K562 (cell line): ENCODE data around the gene SUCO. TPM values are rescaled to one million over a fixed set of nuclear protein-coding genes. Genes with fewer than 3 reads are reported as not detected.
A peak's percentile ranks its signal among the peaks of the same experiment; 100 is the strongest.

ENCODE experiments used
- ATAC-seq: fragments of 200-7000 bp; cut with Tn5 transposase; 3 replicates; pipeline ENCODE4 v1.9.1; 2020; ENCODE audit warnings: moderate library complexity
- BruUV-seq: library from RNA; stranded (reverse); fragments of 400-500 nt; replicated peaks from 2 replicates; lab custom pipeline; 2021; lab: Mats Ljungman, UMichigan
- CTCF ChIA-PET: fragments of 300-600 bp; formaldehyde crosslinking; extraction: SDS; loops from one replicate; lab custom pipeline; 2021; ENCODE audit warnings: low intra/inter-chr PET ratio; lab: Yijun Ruan, JAX
- POLR2A ChIA-PET: fragments of 300-600, 350-650 bp; sonication (Branson Sonifier 250); formaldehyde crosslinking; extraction: SDS; loops from one replicate; lab custom pipeline; 2021; ENCODE audit warnings: antibody characterized with exemption, inconsistent platforms; lab: Yijun Ruan, JAX
- DNase-seq, 4 experiments: peaks; one replicate each; pipeline versions ENCODE4 v3.0.0 to v3.0.0-alpha.2; 2011 to 2018; ENCODE audit warnings: low spot score in 3 of 4, mixed read lengths in 3 of 4; ENCODE audit errors: extremely low read depth in 1 of 4
- FAIRE-seq: peaks from 2 replicates; lab custom pipeline; 2011; peaks lifted over from hg19 to GRCh38; lab: Jason Lieb, UNC
- H2AFZ ChIP-seq: 2 replicates; pipeline ENCODE4 v1.6.0; 2011; ENCODE audit warnings: low read depth, low read length, control low read depth, inconsistent platforms
- H3K27ac ChIP-seq: fragments of 200-600 bp; 3 replicates; pipeline ENCODE4 v1.8.0; 2011; ENCODE audit warnings: low read depth, mild to moderate bottlenecking, control low read depth, inconsistent platforms, low read length, moderate library complexity, mixed read lengths; ENCODE audit errors: extremely low read depth
- H3K27me3 ChIP-seq, 2 experiments: fragments of 300-600 bp in 1 of 2; 2 replicates in 1 of 2; 3 replicates in 1 of 2; pipeline versions ENCODE4 v1.6.0 to v1.8.0; 2011; ENCODE audit warnings: inconsistent platforms in 2 of 2, low read length in 2 of 2, mild to moderate bottlenecking in 1 of 2, mixed read lengths in 1 of 2, moderate library complexity in 1 of 2; ENCODE audit not compliant: control insufficient read depth in 2 of 2, insufficient read depth in 2 of 2
- H3K36me3 ChIP-seq: fragments of 300-600 bp; 3 replicates; pipeline ENCODE4 v1.8.0; 2011; ENCODE audit warnings: mild to moderate bottlenecking, low read length, inconsistent platforms; ENCODE audit not compliant: control insufficient read depth, insufficient read depth
- H3K4me1 ChIP-seq, 2 experiments: fragments of 200-600 bp in 1 of 2; replicated peaks in 1 of 2; 2 replicates in 1 of 2; 3 replicates in 1 of 2; pipeline versions ENCODE4 v1.5.1 to v1.8.0; 2011; ENCODE audit warnings: inconsistent platforms in 2 of 2, low read length in 2 of 2, mild to moderate bottlenecking in 1 of 2, mixed read lengths in 1 of 2, moderate library complexity in 1 of 2; ENCODE audit not compliant: control insufficient read depth in 2 of 2, insufficient read depth in 2 of 2
- H3K4me2 ChIP-seq: 2 replicates; pipeline ENCODE4 v1.6.1; 2011; ENCODE audit warnings: low read length, control low read depth, inconsistent platforms, mixed read lengths; ENCODE audit not compliant: insufficient read depth
- H3K4me3 ChIP-seq: fragments of 200-600 bp; sonication (generic), shearing (Covaris generic); 2 replicates; pipeline ENCODE4 v1.5.1; 2016; ENCODE audit warnings: control low read depth, inconsistent platforms
- H3K79me2 ChIP-seq: fragments of 200-600 bp; 3 replicates; pipeline ENCODE4 v1.8.0; 2011; ENCODE audit warnings: low read length, inconsistent platforms; ENCODE audit not compliant: control insufficient read depth, insufficient read depth
- H3K9ac ChIP-seq, 2 experiments: 2 replicates each; pipeline versions ENCODE4 v1.6.0 to v1.6.1; 2011; ENCODE audit warnings: low read depth in 2 of 2, low read length in 2 of 2, control low read depth in 1 of 2, inconsistent platforms in 1 of 2, mild to moderate bottlenecking in 1 of 2, mixed read lengths in 1 of 2; ENCODE audit not compliant: insufficient read depth in 1 of 2
- H3K9me1 ChIP-seq: one replicate; pipeline ENCODE4 v1.6.0; 2011; ENCODE audit warnings: inconsistent platforms, mild to moderate bottlenecking, low read length, moderate library complexity; ENCODE audit not compliant: control insufficient read depth, insufficient read depth
- H3K9me3 ChIP-seq: replicated peaks from 2 replicates; pipeline ENCODE4 v1.5.1; 2011; ENCODE audit warnings: low read depth, low read length, inconsistent platforms; ENCODE audit not compliant: control insufficient read depth, insufficient read depth
- H4K20me1 ChIP-seq: replicated peaks from 2 replicates; pipeline ENCODE4 v1.6.1; 2011; ENCODE audit warnings: low read length, inconsistent platforms, mixed read lengths; ENCODE audit not compliant: control insufficient read depth, insufficient read depth
- ARID1B ChIP-seq: fragments of 450-650 bp; IDR thresholded peaks from 2 replicates; pipeline ENCODE4 v1.6.1; 2016; ENCODE audit warnings: antibody characterized with exemption, mild to moderate bottlenecking, inconsistent platforms
- CHAMP1 ChIP-seq: fragments of 450-650 bp; IDR thresholded peaks from 2 replicates; pipeline ENCODE4 v1.6.1; 2016; ENCODE audit warnings: mild to moderate bottlenecking
- CHD1 ChIP-seq: fragments of 200-600 bp; sonication (generic); IDR thresholded peaks from one replicate; pipeline ENCODE4 v1.6.1; 2012; ENCODE audit warnings: mild to moderate bottlenecking, moderate library complexity, low read length, inconsistent platforms
- HMBOX1 ChIP-seq: sonication (generic); IDR thresholded peaks from 2 replicates; pipeline ENCODE4 v1.6.1; 2016
- MEIS2 ChIP-seq: fragments of 450-650 bp; IDR thresholded peaks from 2 replicates; pipeline ENCODE4 v1.6.1; 2014; ENCODE audit warnings: mild to moderate bottlenecking; ENCODE audit not compliant: partially characterized antibody
- NR0B1 ChIP-seq: fragments of 450-650 bp; IDR thresholded peaks from one replicate; pipeline ENCODE4 v1.6.1; 2018; ENCODE audit warnings: mild to moderate bottlenecking, moderate library complexity; ENCODE audit not compliant: partially characterized antibody
- NR2C2 ChIP-seq, 2 experiments: fragments of 200-800 bp in 1 of 2; sonication (Bioruptor generic) in 1 of 2; sonication (generic) in 1 of 2; formaldehyde crosslinking in 1 of 2; IDR thresholded peaks; 2 replicates each; pipeline versions ENCODE4 v1.6.1 to v1.8.0; 2016 to 2022; ENCODE audit warnings: mild to moderate bottlenecking in 1 of 2, missing compliant biosample characterization in 1 of 2, missing genetic modification characterization in 1 of 2, missing genetic modification reagents in 1 of 2
- PBX2 ChIP-seq, 2 experiments: IDR thresholded peaks in 1 of 2; conservative IDR thresholded peaks in 1 of 2; 2 replicates each; pipeline ENCODE4 v1.6.1; 2016; ENCODE audit warnings: low read depth in 2 of 2, mild to moderate bottlenecking in 1 of 2, missing compliant biosample characterization in 1 of 2, missing genetic modification characterization in 1 of 2, moderate library complexity in 1 of 2
- PHB2 ChIP-seq: fragments of 450-650 bp; IDR thresholded peaks from 2 replicates; pipeline ENCODE4 v1.6.1; 2017; ENCODE audit warnings: low read depth
- POLR2A ChIP-seq: fragments of 450-650 bp; conservative IDR thresholded peaks from 2 replicates; pipeline ENCODE4 v1.6.1; 2016
- ZNF324 ChIP-seq: fragments of 250-450 bp; sonication (Bioruptor Pico); IDR thresholded peaks from 2 replicates; pipeline ENCODE4 v1.4.0; 2020; ENCODE audit warnings: mild to moderate bottlenecking
- in situ Hi-C: fragments of 300-500 bp; cut with MboI; formaldehyde crosslinking; loops from 4 replicates; pipeline ENCODE4 v1.15.0; 2018; ENCODE audit warnings: inconsistent platforms, mixed read lengths
- intact Hi-C: fragments of 100-400 bp; cut with micrococcal nuclease; formaldehyde crosslinking; loops from 2 replicates; pipeline ENCODE4 v1.14.2; 2022
- polyA plus RNA-seq, 8 experiments: library from polyadenylated mRNA; depleted of rRNA in 4 of 8; stranded (reverse) in 5 of 8; unstranded in 3 of 8; fragments of >200 nt; fragmentation: Nextera tagmentation in 2 of 8; fragmentation: Illumina TruSeq in 1 of 8; extraction: Ambion mirVana in 2 of 8; extraction: Trizol in 1 of 8; gene quantifications; 2 replicates each; pipeline versions ENCODE4 v1.2.1 to v1.2.3, GENCODE V29; 2011 to 2014; ENCODE audit warnings: inconsistent platforms in 1 of 8, missing spikeins in 1 of 8
- total RNA-seq, 7 experiments: library from RNA; depleted of rRNA in 6 of 7; stranded (reverse); fragments of >200 nt in 6 of 7; fragmentation: Illumina TruSeq in 2 of 7; extraction: Trizol in 2 of 7; gene quantifications; 2 replicates each; pipeline versions ENCODE4 v1.2.1 to v1.2.3, GENCODE V29; 2011 to 2021; ENCODE audit warnings: low replicate concordance in 1 of 7

Gene SUCO
- total and polyA plus RNA-seq, 9 of the 15 experiments (the other 6 are each of a cell fraction or from before 2014, with no cell fraction given), result 2.5 to 20.6 (median 14.3) TPM

- no peak for TF ChIP-seq CHAMP1
- TF ChIP-seq POLR2A, result no peak
- TF ChIP-seq NR2C2 (CRISPR knock-in tag; IDR thresholded peaks at IDR 0.05), result no peak
- no peak for TF ChIP-seq NR2C2 (tag; IDR thresholded peaks at IDR 0.05)
- TF ChIP-seq NR0B1, result no peak
- no peak for TF ChIP-seq PHB2
- no peak for TF ChIP-seq CHD1
- TF ChIP-seq, all 486 proteins: peak for 7
Observed at GRCh38 chr1:172537827-172538391, 5.0 kb downstream of the SUCO start (continued).

GRCh38 chr1:172540635-172541034 is 7.7 kb downstream of the SUCO start:
- Histone ChIP-seq H3K9me1 (no peaks in the 10 kb centered on the region), H3K79me2 (peaks cover 98% of the 10 kb centered on the region), H3K4me2 (no peak overlapping the region), H4K20me1 (peaks cover 29% of the 10 kb centered on the region; the same call in 1 of the 2 replicates), H3K36me3 (no peaks in the 10 kb centered on the region), H3K4me1 (peaks cover 11 to 30% of the 10 kb centered on the region in 2 experiments), H3K27ac (no peak overlapping the region), H2AFZ (no peak overlapping the region), H3K9ac (no peak overlapping the region)
- in situ Hi-C loops, result no loop called here
- no peak for DNase-seq
- TF ChIP-seq MEIS2 (peak; percentile 17), ARID1B (0 out of 2 replicates have a peak, but pooled peaks have one; percentile 6), PBX2 (CRISPR knock-in tag; IDR thresholded peaks at IDR 0.05; ENCODE audit: low read depth) (no peak), PBX2 (tag; conservative IDR thresholded peaks at IDR 0.05; ENCODE audit: low read depth) (peak; percentile 57; the same call in 1 of the 2 replicates), HMBOX1 (peak; percentile 66), ZNF324 (CRISPR knock-in tag) (no peak)
- TF ChIP-seq, all 486 proteins: peak for 4
- BruUV-seq, result no TSS peak
- no peaks in the 10 kb centered on the region for H3K9me3 ChIP-seq
- intact Hi-C loops, result no loop called here
- POLR2A ChIA-PET, result interaction anchor here (1.4 kb wide), 1 partner anchor 8 kb away, joined by 4 read pairs; no protein-coding TSS in a partner anchor
- ATAC-seq (no peak), FAIRE-seq (no peak)
- H3K27me3 ChIP-seq, result no peaks in the 10 kb centered on the region
- no peak overlapping the region for H3K4me3 ChIP-seq
- CTCF ChIA-PET, result no interaction called here
